HG03108 (cell line): ENCODE data around the gene ZNF366.

Source experiments
- ATAC-seq: cut with Tn5 transposase; IDR thresholded peaks from one replicate; pipeline ENCODE4 v1.9.1; 2021; ENCODE audit warnings: moderate library complexity; ENCODE audit not compliant: unreplicated experiment

The ZNF366 gene

DNA sequence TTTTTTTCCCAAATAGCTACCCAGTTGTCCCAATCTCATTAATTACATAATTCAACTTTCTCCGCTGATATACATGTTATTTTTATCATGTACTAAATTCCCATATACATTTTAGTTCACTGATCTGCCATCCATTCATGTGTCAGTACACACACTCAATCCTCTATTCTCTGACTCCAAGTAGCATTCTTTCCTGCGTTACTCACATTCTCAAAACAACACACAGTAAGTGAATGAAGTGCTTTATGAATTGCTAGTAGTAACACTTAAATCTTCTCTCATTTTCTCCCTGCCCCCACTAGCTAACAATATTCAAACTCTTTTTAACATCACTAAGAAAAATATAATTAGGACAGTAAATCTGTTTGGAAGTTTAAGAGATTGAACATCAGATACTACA, 8.9 kb downstream of the ZNF366 start:
- ATAC-seq, result no peak

GRCh38 chr5:72497823-72498222, 9.4 kb downstream of the ZNF366 start:
- ATAC-seq, result no peak

- no peak for ATAC-seq
Observed at GRCh38 chr5:72495410-72495809, 11.8 kb downstream of the ZNF366 start.

- no peak for ATAC-seq
Observed at GRCh38 chr5:72494623-72495124, 12.5 kb downstream of the ZNF366 start.

DNA sequence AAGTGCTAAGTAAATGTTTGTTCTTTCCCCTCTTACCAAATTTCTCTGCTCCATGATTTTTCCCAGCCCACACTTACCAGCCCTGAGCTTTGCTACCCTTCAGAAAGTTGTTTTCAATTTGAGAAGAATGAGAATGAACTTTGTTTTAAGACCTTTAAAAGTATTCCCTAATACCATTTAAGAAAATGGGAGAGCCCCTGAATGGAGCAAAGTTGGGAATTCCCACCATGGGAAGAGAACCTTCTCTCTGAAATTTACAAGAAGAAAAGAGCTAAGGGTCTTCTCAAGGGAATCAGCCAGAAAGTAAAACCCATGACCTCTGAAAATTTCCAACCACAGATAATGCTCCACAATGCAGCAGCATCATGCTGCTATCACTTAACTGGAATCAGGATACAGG, 17.7 kb downstream of the ZNF366 start:
- no peak for ATAC-seq

GRCh38 chr5:72488756-72489155, 18.5 kb downstream of the ZNF366 start:
- no peak for ATAC-seq

DNA sequence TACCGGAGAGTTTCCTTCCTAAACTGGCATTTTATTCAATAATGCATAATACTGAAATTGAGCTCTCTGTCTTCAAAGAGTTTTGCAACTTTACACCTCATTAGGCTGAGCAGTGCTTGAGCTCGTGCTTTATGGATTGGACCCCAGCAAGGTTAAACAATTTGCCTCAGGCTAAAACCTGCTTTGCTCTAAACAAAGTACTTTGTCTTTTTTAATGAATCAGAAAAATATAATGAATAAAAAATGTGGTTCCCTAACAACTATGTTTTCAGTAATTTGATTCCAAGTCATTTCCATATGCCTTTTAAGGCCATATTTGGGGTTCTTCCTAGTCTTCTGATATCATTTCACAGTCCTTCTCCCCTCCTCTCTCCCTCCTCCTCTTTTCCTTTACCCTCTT, 20.0 kb downstream of the ZNF366 start:
- no peak for ATAC-seq

DNA sequence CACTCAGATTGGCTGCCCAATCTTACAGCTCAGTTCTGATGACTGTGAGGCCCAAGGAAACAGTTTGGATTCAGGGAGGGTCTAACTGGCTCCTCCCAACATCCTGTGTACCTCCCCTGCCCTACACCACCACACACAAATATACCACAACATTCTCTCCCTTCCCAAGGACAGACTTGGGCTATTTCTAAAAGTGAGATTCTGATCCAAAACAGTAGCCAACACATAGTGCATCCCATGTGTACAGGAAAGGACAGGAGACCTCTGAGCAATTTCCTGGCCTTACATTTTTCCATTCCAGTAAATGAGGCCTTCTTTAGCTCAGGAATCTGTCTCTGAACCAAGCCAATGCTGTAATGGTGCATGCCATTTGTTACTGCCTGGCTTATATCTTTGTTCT, 20.8 kb downstream of the ZNF366 start:
- ATAC-seq, result no peak

DNA sequence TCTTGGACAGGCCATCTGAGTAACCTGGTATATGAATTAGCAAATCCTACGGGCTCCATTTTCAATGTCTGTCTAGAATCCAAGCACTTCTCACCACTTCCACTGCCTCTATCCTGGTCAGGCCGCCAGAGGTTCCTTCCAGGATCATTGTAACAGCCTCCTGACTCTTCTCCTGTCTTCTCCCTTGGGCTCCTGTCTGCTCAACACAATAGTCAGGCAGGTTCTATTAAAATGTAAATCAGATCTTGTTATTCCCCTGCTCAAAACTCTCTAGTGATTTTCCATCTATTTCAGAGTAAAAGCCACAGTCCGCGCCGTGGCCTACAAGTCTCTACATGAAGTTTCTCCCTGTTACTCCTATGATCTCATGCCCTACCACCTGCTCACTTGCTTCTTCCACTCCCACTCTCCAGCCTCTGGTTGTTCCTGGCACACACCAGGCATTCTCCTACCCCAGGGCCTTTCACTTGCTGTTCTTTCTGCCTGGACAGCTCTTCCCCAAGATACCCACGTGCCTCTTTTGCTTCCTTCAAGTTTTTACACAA, 21.7 kb downstream of the ZNF366 start:
- ATAC-seq, result no peak

DNA sequence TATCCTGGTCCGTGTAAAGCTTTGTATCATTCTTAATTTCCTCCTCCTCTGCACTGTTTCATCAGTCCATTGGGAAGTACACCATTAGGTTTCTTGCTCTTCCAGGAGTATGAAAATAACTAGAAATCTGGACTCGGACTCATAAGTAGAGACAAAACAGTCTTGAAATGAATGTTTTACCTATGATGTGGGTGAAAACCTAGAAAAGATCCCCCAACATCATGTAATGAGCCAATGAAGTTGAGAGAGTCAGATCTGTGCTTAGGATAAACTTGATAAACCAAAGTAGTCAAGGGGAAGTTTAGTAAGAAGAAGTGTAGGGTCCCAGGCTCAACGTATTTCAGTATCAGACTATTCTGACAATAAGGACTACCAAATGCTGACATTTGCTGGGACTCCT, 25.2 kb downstream of the ZNF366 start:
- no peak for ATAC-seq

DNA sequence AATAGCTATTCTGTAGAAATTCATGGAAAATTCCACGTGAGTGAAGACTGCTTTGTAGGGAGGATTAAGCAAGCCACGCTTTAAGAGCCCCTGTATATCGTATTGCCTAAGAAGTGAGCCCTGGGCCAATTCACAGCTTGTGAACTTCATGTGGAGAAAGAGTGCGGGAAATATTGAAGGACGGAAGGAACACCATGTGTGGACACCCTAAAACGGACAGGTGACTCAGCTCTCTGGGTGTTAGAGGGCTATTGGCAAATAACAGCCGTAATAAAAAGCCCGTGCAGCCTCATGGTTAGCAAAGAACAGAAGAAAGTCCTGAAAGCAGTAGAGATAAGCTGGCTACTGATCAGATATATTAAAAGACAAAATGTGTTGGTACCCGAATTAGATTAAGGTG, 26.4 kb downstream of the ZNF366 start:
- ATAC-seq, result no peak

GRCh38 chr5:72479921-72480320, 27.3 kb downstream of the ZNF366 start:
- no peak for ATAC-seq

- no peak for ATAC-seq
Observed at GRCh38 chr5:72478684-72479083, 28.5 kb downstream of the ZNF366 start.

DNA sequence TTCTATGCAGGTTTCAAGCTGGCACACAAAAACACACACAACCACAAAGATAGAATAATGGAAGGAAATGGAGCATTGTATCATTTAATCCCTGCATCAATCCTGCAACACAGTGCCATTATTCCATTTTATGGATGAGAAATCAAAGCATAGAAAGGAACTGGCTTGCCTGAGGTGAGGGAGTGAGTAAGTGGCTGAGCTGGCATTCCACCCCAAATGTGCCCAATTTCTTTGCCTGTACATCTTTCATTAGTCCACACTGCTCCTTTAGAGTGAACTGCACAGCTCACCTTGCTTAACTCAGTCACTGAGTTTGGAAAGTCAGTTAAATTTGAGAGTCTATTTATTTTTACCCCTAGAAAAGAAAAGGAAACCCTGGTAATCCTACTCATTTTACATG, 28.9 kb downstream of the ZNF366 start:
- no peak for ATAC-seq

DNA sequence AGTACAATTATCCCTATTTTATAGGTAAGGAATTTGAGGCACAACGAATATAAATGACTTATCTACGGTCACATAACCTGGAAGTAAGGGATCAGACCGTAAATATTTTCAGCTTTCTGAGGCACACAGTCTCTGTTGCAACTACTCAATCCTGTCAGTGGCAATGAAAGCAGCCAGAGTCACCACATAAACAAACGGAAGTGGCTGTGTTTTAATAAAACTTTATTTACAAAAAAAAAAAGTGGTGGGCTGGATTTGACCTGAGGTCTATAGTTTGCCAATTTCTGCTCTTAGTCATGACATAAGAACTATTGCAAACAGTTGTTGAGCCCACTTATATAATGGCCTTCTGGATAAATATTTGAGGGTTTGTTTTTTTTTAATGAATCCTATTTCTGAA, 29.6 kb downstream of the ZNF366 start:
- no peak for ATAC-seq

DNA sequence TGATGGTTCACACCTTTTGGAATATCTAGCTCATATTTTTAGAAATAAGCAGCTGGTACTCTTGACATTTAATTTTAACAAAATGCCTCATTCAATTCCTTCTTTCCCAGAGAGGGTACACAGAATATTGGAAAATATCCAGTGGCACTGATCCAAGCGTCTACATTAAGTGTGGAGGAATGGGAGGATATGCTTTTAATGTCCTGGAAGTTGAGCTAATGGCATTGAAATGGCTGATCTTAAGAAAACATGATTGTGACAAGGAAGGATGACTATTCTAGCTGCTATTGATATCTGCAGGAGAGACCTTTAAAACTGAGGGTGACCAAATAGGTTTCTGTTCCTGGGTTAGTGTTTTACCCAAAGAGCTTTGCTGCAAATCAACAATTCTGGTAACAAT, 30.0 kb downstream of the ZNF366 start:
- no peak for ATAC-seq

- ATAC-seq, result no peak
Observed at GRCh38 chr5:72476721-72477120, 30.5 kb downstream of the ZNF366 start.

- no peak for ATAC-seq
Observed at GRCh38 chr5:72476275-72476674, 30.9 kb downstream of the ZNF366 start.

DNA sequence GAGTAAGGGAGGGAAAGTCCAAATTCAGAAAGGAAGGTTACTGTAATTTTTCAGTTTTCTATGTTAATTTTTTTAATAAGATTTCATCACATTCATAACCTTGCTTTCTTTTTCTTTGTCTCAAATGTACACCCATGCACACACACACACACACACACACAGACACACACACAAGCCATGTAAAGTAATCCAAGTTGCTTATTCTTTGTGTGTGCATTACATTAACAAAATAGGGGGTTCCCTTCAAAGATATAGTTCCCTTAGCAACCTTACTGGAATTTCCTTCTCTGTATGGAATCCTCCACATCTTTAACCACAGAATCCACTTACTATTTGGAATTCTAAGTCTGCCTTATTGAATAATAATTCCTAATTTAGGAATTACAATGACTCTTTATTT, 32.7 kb downstream of the ZNF366 start:
- no peak for ATAC-seq

- ATAC-seq, result no peak
Observed at GRCh38 chr5:72474046-72474500, 33.1 kb downstream of the ZNF366 start.

DNA sequence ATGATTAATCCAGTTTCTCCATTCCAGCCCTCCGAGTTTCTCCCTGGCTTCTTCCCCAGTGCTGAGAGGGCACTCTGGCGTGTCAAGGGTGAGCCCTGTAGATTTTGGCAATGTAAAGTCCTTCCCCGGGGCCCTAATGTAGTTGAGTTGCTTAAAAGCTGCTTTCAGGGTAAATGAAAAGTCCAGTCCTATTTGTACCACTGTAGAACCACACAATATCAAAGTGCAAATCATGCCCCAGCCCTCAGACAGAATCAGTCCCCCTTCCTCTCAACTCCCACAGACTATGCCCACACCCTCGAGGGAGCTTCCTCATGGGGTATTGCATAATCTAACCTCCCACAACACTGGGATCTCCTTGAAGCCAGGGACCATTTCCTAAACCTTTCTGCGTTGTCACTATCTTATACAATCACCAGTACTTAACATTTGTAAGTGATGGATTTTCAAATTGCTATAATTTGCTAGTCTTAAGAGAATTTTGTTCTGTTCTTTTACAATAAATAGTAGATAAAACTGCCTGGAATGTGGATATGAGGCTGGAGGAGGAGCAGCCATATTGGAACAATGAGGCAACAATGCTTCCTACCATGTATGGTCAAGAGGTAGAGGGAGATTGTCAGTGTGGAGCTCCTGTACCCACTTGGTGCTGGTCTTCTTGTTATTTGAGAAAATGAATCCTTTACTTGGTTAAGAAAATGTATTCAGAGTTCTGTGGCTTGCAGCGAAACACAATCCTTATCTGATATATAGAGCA, 34.4 kb downstream of the ZNF366 start:
- ATAC-seq, result no peak

DNA sequence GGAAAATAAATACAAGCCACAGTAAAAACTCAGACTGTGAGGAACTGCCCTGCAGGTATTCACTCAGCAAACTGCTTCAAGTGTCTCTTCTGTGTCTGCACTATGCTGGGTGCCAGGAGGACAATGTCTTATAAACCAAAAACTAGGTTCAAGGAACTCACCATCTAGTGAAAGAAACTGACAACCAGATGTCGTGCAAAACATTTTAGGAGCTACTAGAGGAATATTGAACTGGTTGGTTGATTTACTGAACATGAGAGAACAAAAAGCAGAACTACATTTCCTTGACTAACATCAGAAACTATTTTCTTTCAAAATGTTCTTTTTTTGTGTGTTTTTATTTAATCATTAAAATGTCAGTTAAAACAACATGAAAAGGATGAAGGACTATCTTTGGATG, 35.2 kb downstream of the ZNF366 start:
- no peak for ATAC-seq

DNA sequence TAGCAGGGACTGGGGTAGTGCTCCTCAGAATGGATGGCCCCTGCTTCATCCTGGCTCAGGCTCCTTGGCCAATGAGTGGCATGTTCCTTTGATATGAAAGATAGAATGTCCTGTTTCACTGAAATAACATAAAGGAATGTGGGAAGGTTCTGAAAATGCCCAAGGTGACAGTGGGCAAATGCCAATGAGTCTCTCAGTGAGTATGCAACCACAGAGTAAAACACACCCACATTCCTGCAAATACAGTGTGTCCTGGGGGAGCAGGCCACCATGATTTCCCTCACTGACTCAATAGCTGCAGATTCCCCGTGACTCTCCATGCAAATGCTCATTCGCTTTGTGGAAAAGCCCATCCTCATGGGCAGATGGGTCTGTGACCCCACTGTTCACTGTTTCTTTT, 36.4 kb downstream of the ZNF366 start:
- no peak for ATAC-seq
